IPS-NIHi7 (cell line): ENCODE data around the gene ELFN1.
A peak's percentile ranks its signal among the peaks of the same experiment; 100 is the strongest.

ENCODE experiments used
- DNase-seq: peaks from one replicate; pipeline ENCODE4 v3.0.0; 2012; ENCODE audit warnings: mixed read lengths; ENCODE audit errors: extremely low spot score

Gene ELFN1

DNA sequence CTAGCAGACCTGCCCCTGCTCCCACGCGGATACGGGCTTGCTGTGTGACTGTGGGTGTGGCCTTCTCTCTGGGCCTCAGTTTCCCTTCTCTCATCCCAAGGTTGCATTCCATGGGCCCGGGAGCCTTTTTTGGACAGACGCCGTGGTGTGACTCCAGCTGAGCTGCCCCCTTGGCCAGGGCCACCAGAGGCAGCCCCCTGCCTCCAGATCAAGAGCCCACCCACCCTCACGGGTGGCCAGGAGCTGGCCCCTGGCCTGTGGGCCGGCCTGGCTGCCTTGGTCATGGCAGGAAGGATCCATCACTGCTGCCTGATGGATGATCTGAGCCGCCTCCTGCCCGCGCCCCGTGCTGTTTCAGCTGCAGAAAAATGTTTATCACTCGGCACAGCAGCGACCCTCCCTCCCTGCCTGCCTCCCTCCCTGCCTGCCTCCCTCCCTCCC is 27.8 kb upstream of the ELFN1 start:
- DNase-seq: no peak

DNA sequence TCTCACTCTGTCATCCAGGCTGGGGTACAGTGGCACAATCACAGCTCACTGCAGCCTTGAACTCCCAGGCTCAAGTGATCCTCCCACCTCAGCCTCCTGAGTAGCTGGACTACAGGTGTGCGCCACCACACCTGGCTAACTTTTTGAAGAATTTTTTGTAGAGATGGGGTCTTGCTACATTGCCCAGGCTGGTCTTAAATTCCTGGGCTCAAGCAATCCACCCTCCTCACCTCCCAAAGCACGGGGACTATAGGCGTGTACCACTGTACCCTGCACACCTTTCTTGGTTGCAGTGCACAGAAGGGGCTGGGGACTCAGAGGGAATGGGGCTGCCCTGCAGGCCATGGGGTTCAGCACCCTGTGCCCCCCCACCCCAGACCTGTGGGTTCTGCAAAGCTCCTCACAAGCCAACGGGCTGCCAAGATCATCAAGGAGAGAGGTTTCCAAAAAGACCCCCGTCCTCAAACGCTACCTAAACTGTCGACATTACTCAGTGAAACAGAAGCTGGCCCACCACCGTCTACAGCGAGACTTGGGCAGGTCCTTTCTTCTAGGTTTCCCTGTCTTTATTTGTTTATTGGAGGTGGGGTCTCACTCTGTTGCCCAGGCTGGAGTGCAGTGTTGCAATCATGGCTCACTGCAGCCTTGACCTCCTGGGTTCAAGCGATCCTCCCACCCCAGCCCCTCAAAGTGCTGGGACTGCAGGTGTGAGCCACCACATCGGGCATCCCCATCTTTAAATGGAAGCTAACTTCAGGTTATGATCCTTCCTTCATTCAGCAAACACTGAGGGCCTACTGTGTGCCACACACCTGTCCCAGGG is 26.6 kb upstream of the ELFN1 start:
- DNase-seq: no peak

DNA sequence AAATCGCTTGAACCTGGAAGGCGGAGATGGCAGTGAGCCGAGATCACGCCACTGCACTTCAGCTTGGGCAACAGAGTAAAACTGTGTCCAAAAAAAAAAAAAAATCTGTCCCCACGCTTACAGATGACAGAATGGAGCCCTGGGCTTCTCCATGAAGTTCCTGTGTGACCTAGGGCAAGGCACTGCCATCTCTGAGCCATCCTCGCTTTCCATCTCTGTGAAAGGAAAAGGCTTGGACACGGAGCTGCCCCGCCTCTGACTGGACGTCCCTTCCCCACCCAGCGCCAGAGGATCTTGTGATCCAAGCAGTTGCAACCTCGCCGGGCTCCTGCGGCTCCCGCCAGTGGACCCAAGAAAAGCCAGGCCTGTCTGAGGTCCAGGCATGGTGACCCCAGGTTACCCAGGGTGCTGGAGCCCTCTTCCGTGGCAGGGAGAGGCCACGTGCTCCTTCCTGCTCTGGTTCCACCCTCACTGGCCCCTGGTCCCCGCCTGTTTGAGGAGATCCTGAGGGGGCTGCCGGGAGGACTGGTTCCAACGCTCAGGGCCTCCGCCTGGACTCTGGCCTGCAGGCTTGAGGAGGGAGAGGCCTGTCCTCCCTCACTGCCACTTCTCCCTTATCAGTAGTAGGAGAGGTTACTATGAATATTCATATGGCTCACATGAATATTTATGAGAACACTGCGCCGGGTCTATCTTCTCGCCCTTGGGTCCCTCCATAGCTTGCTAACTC is 25.6 kb upstream of the ELFN1 start:
- DNase-seq: no peak

DNA sequence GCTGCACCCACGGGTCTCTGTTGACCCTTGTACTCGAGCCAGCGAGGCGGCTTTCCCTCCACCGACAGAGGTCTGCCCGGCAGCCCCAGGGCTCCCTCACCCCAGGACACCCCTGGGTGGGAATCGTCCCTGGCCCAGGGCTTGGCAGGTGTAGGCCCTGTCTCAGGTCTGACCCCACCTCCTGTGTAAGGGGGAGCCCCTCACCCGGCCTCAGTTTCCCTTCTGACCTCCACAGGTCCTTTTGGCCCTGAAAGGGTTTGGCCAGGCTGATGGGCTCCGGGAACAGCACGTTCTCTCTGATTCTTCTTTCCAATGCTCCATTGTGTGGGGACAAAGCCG is 25.0 kb upstream of the ELFN1 start:
- DNase-seq: no peak

DNA sequence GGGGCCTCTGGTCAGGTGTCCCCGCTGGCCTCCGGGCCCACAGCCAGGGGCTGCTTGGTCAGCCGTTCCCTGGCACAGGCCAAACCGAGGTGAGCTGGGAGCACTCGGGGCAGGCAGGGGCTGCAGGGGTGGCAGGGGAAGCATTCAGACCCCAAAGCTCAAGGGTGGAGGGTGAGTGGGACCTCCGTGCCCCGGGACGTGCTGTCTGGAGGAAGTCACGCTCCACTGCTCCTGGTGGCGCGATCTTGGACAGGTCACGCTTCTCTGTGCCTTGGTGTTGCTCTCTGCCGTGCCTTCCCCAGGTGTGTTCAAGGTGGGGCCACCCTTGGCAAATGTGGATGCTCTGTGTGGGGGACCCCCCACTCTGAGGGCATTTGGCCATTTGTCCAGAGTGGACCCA is 24.6 kb upstream of the ELFN1 start:
- DNase-seq: no peak

DNA sequence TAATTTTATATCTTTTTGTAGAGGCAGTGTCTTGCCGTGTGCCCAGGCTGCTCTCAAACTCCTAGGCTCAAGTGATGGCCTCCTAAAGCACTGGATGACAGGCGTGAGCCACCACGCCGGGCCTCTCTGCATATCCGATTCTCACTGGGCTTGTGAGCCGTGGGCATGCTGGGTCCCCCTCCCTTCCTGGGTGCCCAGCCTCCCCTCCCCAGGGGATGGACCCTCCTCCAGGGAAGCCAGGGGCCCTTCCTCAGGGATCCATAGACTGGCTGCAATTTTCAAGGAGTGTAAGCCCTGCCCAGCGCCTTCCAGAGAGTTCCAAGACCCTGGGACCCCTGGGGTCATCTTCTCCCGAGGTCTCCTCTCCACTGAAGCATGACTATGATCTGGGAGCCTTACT is 23.7 kb upstream of the ELFN1 start:
- no peak for DNase-seq

DNA sequence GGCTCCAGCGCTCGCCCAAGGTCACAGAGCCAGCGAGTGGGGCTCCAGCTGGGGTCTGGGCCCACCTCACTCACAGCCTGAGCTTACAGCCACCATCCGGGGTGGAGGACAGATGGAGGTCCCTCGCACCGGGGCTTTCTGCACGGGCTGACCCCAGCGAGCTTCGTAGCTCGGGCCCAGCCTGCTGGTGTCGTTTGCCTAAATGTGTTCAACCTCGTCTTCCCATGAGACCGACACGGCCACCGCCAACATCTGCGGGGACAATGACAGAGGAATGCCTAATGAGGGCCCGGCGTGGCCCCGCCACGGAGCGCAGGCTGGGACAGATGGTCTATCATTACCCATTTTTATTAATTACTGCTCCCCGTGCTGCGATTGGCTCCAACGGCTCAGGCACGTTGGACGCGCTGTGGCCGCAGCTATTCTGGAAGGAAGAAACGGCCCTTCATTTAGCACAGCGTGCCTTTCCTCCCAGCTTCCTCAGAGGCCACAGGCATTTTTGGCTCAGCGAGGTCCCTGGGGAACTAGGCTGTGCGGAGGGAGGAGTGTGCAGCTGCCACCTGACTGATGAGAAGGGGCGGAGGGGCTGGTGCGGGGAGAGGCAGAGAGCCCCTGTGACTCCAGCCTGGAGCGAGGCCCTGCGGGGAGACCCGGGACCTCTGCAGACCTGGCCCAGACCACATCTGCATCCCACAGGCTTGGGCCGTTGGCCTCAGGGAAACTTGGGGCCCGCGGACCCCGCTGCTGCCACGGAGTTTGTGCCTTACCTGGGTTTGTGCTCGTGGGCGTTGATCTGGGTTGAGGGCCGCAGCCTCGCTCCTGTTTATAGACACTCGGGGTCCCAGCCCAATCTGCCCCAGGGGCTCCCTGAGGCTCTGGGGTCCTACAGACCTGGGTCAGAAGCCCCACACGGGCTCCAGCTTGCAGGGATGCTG is 22.9 kb upstream of the ELFN1 start:
- DNase-seq: no peak

DNA sequence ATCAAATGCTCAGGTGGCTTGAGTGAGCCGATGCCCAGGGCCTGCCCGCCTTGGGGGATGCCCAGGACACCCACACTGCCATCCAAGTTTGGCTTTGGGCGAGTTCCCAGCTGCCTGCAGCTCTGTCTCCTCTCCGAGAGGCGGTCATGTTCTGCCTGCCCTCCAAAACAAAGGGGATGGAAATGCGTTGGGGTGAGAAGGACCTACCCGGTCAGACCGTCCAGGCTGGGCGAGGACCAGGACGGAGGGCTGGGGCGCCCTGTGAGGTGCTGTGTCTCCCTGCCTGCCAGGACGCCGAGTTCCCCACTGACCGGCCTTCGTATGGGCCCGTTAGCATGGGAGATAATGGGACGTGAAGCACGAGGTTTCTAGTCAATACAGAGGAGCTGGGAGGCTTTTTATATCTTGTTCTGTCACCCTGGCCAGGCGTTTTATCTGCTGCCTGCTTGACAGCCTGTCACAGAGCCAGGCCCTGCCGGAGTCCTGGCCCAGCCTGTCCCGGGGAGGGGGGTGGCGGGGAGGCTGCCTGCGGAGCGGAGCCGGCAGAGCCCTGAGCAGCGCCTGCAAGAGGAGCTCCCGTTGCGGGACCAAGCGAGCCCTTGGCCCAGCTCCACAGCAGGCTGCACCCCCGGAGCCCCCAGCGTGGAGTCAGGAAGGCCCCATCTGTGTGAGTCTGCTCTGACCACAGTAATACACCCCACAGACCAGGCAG is 22.0 kb upstream of the ELFN1 start:
- peak; percentile 43 for DNase-seq

DNA sequence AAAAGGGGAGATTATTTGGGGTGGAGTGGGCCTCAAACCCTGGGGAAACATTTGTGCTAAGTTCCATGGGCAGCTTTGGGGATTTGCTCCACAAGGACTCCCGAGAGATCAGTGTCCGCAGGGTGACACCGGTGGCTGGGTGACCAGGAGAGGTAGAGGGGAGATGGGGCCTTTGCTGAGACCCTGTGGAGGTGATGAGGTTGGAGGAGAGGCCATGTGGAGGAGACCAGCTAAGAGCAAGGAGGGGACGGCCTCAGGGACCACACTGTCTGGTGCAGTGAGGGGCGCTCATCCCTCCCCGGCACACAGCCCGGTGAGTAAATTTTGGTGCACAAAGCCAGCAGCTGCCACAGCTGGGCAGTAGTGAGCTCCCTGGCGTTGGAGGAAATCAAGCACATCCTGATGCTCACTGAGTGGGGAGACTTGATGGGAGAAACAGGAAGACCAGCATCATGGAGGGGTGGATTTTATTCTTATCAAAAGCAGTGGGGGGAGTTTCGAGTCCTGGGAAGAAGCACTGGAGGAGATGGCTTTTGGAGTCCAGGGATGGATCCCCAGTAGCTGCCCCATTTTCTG is 20.2 kb upstream of the ELFN1 start:
- DNase-seq: no peak

DNA sequence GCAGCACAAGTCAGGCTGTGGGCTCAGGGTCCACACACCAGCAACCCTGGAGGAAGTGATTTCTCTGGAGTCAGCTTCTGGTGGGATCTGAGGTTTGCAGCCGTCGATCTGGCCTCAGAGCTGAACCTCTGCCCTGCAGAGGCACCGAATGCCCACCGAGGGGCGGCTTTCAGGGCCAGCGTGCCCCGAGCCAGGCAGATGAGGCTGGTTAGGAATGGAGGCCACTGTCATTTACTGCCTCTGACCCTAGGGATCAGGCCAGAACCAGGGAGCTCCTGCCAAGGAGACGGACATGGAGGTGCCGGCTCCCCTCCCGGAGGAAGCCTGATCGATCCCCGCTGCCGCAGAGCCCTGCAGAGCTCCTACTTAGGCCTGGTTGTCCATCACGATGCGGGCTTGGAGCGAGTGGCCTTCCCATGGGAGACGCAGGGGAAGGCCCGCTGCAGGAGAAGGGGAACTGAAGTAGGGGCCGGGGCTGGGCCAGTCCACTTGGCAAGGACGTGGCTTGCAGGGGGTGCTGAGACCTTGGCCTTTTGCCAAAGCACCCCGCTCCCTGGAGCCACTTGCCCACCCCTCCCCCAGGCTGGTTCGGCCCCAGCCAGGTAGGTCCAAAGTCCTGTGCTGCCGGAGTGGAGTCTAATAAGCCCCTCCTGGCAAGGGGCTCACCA is 19.6 kb upstream of the ELFN1 start:
- no peak for DNase-seq

DNA sequence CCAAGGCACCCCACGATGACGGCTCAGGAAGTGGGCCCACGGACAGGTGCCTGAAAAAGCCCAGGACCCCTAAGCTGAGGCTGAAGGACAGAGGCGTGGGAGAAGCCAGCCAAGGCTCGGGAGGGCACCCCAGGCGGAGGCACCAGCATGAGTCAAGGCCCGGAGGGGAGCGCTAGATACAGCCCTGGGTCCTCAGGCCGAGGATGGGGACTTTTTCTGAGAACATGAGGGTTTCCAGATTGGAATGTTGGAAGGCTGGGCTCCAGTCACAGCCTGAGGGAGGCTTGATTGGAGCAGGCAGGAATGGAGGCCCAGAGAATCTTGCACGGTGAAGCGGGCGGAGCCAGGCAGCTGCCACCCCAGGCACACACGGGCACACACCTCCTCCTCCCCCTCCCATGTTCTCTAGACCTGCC is 19.0 kb upstream of the ELFN1 start:
- no peak for DNase-seq

DNA sequence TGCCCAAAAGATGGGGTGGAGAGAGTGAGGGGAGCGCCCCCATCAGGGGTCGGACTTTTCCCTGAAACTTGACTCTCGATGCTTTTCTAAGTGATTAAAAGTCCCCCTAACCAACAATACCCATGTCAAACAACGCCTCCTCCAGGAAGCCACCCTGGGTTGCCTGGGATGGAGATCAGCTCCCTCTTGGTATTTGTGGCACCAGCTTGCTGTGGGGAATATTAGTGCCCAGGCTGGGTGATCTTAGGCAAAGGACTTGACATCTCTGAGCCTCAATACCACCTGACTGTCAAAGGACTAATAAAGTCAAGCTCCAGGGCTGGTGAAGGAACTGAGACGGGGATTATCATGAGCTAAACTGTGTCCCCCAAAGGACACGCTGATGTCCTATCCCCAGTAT is 18.2 kb upstream of the ELFN1 start:
- no peak for DNase-seq

DNA sequence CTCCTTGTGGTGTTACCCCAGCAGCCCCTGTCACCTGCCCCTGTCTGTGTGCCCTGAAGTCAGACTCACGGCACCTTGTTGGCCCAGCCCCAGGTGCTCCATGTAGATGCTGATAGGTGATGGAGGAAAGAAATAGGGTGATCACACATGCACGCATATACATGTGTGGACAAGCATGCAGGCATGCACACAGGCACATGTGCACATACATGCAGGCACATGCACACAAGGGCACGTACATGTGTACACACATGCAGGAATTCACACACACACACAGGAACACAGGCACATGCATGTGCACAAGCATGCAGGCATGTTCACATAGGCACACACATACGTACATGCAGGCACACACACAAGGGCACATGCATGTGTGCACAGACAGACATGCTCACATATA is 16.6 kb upstream of the ELFN1 start:
- DNase-seq: no peak

DNA sequence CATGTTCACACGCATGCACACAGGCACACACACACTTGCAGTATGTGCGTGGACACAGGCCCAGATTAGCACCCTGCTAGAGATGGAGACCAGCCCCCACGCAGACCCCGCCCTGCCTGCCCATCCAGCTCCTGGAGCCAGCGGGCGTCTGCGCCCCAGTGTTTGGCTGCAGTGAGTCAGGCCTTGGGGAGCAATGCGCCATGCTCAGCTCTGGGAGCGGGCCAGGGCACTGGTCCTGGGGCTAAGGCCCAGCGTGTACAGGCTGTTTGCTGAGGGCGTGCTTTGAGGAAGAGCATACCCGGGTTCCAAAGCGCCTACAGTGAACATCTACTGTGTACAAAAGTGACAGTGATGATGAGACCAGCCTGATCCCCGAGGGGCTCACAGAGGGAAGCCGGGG is 16.0 kb upstream of the ELFN1 start:
- DNase-seq: no peak

DNA sequence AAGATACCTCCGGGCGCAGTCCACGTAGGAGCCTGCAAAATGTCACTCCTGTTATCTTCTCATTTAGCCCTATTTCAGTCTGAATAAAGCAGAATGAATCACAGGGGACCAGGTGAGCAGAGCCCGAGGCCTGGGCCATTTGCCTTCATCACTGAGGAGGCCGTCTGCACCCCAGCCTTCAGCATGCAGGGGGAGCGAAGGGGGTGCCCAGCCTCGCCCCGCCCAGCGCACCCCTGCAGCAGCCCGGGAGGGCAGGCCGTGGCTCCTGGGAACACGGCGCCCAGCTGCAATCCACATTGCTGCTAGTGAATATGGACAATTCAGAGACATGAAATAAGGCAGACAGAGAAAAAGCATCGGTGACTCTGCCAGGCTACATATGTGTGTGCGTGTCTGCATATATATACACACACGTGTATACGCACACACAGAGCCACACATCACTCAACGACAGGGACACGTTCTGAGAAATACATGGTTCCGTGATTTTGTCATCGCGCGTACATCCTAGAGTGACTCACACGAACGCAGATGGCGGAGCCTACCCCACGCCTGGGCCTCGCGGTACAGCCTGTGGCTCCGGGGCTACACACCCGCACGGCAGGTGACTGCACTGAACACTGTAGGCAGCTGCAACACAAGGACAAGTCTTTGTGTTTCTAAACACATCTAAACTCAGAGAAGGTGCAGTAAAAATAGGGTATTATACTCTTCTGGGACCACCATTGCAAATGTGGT is 15.2 kb upstream of the ELFN1 start:
- DNase-seq: no peak

DNA sequence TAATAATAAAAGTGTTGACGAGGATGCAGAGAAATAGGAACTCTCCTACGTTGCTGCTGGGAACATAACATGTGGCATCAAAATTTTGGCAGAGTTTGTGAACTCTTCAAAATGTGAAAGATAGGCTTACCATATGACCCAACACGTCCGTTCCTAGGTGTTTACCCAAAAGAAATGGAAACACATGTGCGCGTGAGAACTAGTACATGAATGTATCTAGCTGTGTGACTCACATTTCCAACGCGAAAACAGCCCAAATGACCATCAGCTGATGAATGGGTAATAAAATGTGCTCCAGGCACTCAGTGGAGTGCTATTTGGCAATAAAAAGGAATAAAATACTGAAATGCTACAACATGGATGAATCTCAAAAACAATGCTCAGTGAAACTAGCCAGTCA is 10.4 kb upstream of the ELFN1 start:
- no peak for DNase-seq

DNA sequence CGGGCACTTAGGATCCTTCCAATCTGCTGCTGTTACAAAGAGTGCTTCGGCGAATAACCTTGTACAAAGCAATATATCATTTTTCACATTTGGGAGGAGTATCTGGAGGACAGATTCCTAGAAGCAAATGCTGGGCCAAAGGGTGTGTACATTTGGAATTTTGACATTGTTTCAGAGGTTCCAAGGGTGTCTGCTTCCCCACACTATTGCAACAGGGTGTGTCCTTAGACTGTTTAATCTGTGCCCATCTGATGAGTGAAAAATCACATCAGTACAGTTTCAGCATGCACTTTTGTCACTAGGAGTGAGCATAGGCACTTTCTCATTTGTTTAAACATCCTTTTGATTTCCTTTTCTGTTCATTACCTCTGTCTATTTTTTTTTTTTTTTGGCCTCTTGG is 8.6 kb upstream of the ELFN1 start:
- DNase-seq: no peak

DNA sequence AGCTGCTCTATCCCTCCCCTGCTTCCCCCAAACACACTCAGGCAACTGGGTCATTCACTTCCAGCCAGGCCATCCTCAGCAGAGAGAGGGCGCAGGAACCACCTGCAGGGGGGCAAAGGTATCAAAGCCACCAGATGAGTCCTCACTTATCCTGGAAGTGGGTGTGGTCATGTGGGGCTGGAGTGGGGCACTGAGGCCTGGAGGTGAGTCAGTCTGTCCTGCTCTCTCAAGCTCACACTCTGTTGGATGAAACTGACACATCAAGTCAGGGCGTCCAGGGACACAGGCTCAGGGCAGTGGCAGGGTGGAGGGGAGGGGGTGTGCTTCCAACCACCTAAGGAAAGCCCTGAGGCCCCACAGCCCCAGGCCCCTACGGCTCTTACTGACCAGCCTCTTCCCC is 8.0 kb upstream of the ELFN1 start:
- DNase-seq: no peak

DNA sequence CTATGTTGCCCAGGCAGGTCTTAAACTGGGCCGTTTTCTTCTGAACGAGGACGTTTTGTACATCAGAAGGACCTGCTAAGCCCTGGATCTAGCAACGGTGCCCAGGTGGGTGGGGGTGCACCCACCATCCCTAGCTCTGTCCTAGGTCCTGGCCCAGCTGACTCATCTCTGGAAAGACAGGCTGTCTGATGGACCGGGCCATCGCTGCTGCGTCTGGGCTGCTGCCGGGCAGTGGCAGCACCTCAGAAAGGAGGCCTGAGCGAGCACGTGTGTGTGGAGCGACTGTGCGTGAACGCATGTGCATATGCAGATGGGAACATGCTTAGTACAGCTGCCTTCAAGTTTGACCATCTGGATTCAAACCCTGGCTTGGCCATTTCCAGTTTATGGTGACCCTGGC is 7.3 kb upstream of the ELFN1 start:
- no peak for DNase-seq

DNA sequence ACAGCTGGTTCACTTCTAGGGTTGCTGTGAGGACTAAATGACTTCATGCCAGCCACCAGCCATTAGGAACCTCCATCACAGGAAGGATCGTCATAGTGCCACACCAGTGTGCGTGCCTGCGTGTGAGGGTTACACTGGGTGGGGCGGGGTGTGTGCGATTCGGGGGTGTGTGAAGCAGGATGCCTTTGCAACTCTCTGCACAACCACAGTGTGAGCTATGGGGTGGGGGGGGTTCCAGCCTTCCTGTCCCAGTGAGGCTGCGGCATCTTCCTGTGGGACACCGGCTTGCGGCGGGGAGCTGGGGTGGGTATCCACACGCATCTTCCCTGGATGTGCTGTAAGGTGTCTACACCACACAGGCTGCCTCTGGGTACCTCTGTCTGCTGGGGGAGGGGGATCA is 6.9 kb upstream of the ELFN1 start:
- no peak for DNase-seq
